GM18951 (cell line): Measurements from ENCODE around the gene MPL.
"Not testable (repeated sequence)": the region's sequence is repeated elsewhere in the genome, so short reads cannot be mapped to it uniquely, and the experiment has no call there.

ENCODE experiments used
- POLR2A ChIP-seq: IDR thresholded peaks from 4 replicates; pipeline ENCODE4 v1.6.1; 2011; ENCODE audit warnings: mild to moderate bottlenecking; ENCODE audit not compliant: insufficient read length, insufficient read depth; ENCODE audit errors: extremely low read depth
- in situ Hi-C: fragments of 300-500 bp; cut with MboI; formaldehyde crosslinking; loops from one replicate; pipeline ENCODE4 v1.12.0; 2022; ENCODE audit warnings: low sequenced_read_pairs, mixed read lengths, inconsistent platforms; ENCODE audit not compliant: unreplicated experiment

MPL gene

DNA sequence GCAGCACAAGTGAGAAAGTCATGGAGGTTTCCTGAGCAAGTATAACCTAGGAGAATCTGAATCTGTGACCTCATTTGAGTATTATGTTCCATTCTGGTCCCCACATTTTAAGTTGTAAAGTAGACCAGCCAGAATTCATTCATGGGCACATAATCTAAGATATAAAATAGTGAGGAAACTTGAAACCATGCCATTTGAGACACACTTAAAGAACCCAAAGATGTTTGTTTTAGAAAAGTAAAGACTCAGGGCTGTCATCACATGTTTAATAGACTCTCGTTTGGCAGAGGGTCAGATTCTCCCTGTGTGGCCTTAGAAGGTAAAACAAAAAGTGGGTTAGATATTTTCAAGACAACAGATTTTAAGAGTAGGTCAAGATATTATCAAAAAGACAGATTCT is 58.4 kb downstream of the MPL start:
- no peak for TF ChIP-seq POLR2A
- in situ Hi-C loops = no loop called here

DNA sequence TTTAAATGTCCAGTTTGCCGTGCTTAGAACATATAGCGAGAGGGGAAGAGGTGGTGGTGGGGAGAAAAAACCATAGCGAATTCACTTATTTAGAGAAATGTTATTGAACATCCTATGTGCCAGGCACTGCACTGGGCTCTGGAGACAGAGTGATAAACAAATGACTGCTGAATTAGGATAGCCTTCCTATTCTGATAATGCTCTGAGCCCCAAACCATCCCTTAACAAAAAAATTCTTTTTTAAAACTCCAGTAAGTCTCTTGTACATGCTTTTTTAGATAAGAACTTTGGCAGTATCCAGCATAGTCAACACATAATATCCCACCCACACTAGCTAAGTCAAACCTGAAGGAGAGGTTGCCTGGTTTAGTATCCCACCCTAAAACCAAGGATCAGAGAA is 60.6 kb downstream of the MPL start:
- in situ Hi-C loops = no loop called here
- no peak for TF ChIP-seq POLR2A

DNA sequence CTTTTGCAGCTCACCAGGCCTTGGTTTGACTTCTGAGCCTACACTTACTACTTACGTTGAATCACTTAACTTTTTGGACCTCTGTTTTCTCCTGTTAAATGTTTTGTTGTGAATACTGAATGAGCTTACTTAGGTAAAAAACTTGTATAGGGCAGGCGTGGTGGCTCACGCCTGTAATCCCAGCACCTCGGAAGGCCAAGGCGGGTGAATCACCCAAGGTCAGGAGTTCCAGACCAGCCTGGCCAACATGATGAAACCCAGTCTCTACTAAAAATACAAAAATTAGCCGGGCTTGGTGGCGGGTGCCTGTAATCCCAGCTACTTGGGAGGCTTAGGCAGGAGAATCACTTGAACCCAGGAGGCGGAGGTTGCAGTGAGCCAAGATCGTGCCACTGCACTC is 62.8 kb downstream of the MPL start:
- in situ Hi-C loops = not testable (repeated sequence)

DNA sequence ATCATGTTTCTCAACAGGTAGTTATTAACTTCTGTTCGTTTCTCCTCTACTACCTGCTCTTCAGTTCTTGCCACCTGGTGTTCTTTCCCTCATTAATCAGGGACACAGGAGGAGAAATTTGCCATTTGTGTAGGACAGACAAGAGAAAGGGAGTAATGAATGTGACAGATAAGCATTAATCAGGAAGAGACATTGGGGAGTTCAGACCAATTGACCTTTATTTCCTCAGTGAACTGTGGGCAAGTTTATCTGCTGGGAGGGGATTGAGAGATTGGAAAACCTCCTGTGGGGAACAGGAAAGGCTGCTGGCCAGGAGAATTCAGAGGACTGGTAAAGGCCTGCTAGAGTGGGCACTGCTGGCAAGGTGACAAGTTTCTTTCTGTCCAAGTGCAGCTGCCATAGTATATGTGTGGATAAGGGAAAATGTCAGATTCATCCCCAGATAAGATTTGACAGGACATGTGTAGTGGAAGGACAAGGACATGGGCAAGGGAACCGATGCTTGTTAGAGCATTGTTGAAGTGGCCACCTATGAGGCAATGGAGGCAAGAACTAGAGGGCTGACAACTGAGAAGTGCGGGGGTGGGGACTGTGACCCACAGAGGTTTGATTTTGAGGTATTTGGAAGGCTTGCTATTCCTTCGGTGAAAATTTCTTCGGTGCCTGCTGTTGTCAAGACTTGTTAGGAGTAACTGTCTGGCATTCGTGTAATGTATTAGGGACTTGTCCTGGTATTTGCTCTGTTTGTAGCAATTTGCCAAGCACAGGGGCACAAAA is 64.7 kb downstream of the MPL start:
- in situ Hi-C loops = no loop called here

More for the DNA sequence above, 64.7 kb downstream of the MPL start:
- TF ChIP-seq POLR2A = no peak
